GM11168 (cell line): ENCODE results near the gene HOXA1.
"Not testable (repeated sequence)": the region's sequence is repeated elsewhere in the genome, so short reads cannot be mapped to it uniquely, and the experiment has no call there.

Experiments
- in situ Hi-C: fragments of 300-500 bp; cut with MboI; formaldehyde crosslinking; loops from one replicate; pipeline ENCODE4 v1.12.0; 2022; ENCODE audit warnings: low sequenced_read_pairs; ENCODE audit not compliant: unreplicated experiment

The HOXA1 gene

GRCh38 chr7:27064661-27065060 lies 31.1 kb downstream of the HOXA1 start:
- in situ Hi-C loops = no loop called here

DNA sequence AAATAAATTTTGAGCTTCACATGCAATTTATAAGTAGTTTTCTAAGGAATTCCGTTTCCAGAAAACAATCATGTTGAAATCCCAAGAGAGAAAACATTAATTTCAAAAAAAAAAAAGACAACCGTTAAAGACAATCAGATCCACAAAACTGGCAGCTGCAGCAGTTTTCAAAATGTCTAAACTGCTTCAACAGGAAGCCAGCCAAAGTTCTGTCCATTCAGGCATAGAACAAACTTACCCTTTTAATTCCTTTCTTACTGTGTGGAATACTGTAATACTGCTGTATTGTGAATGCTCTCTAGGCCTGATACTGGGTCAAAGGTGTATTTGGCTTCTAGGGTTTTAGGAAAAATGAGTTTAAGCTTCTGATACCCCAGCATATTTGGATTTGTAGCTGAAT lies 31.6 kb downstream of the HOXA1 start:
- in situ Hi-C loops = no loop called here

DNA sequence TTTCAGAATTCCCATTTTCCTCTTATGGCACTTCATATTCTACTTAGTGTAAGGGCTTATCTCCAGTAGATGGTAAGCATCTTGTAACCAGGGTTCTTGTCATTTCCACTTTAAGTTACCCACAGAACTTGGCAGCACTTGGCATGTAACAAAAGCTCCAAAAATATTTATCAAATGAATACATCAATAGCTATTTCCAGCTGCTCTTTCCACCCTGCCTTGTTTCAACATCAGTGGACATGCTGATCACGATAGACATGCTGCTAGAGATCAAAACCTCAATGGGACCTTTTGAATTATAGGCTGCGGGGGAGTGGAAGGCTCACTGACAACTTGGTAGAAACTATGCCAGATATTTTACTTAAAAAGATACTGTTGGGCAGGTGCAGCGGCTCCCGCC lies 32.9 kb downstream of the HOXA1 start:
- in situ Hi-C loops = no loop called here

- in situ Hi-C loops = no loop called here
Measured at GRCh38 chr7:27053153-27053552, 42.6 kb downstream of the HOXA1 start.

DNA sequence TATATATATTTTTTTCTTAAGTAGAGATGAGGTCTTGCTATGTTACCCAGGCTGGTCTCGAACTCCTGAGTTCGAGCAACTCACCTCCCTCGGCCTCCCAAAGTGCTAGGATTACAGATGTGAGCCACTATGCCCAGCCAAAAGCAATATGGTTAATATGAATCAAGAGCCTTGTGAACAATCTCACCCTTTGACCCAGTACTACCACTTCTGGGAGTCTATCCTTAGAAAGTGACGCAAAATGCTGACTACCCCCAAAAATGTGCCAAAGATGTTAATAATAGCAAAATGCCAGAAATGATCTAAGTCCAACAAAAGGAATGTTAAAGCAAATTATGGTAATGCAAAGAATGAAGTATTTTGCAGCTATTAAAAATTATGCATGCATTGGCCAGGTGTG lies 44.3 kb downstream of the HOXA1 start:
- in situ Hi-C loops = no loop called here

GRCh38 chr7:27048438-27048837 lies 47.4 kb downstream of the HOXA1 start:
- in situ Hi-C loops = no loop called here

DNA sequence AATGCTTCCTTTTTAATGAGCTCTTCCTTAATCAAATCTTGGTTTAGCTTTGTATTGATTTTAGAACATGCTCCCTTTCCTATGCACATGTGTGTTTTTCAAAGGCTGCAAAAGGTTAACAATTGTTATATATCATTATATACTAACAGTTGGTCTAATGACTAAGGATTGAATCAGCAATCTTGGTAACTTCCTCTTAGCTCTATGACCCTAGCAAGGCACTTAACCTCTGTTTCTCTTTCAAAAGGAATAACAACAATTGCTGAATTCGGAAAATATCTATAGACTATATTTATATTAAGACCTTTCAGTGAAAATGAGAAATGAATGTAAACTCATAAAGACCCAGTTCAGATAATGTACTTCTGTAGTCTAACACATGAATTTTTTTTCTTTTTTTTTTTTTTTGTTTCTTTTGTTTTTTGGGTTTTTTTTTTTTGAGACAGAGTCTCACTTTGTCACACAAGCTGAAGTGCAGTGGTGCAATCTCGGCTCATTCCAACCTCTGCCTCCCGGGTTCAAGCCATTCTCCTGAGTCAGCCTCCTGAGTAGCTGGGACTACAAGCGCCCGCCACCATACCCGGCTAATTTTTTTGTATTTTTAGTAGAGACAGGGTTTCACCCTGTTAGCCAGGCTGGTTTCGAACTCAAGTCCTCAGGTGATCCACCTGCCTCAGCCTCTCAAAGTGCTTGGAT lies 48.8 kb downstream of the HOXA1 start:
- in situ Hi-C loops = no loop called here

DNA sequence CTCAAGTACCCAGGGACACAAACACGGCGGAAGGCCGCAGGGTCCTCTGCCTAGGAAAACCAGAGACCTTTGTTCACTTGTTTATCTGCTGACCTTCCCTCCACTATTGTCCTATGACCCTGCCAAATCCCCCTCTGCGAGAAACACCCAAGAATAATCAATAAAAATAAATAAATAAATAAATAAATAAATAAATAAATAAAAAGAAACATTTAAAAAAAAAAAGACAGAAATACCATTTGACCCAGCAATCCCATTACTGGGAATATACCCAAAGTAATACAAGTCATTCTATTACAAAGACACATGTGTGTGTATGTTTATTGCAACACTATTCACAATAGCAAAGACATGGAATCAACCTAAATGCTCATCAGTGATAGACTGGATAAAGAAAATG lies 49.8 kb downstream of the HOXA1 start:
- in situ Hi-C loops = not testable (repeated sequence)

DNA sequence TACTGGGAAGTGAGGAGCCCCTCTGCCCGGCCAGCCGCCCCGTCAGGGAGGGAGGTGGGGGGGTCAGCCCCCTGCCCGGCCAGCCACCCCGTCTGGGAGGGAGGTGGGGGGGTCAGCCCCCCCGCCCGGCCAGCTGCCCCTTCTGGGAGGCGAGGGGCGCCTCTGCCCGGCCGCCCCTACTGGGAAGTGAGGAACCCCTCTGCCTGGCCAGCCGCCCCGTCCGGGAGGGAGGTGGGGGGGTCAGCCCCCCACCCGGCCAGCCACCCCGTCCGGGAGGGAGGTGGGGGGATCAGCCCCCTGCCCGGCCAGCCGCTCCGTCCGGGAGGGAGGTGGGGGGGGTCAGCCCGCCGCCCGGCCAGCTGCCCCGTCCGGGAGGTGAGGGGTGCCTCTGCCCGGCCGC lies 50.7 kb downstream of the HOXA1 start:
- in situ Hi-C loops = not testable (repeated sequence)
